GM19240 (cell line): ENCODE measurements around the gene PPP2R5C.

ENCODE experiments used
- DNase-seq: peaks from one replicate; pipeline ENCODE4 v3.0.0; 2011; ENCODE audit warnings: low spot score; ENCODE audit not compliant: insufficient read length

Gene PPP2R5C

GRCh38 chr14:101839236-101839635 is 77.7 kb downstream of the PPP2R5C start:
- no peak for DNase-seq

DNA sequence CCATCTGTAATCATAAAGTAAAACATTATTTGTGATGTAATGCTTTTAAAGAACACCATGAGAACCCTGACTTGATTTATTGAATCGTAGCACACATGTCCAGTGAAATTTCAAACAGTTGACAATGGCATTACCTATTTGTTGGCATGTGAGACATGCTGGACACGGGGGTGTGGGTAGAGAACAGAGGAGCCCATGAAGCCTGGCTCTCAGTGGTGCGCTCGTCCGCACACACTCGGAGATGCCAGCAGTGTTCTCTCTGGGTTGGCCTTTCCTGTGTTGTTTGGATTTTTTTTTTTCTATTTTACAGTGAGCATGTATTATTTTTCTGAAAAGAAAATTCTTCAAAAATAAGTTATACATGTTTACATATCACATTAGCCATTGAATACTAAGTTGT is 78.2 kb downstream of the PPP2R5C start:
- DNase-seq, result no peak

DNA sequence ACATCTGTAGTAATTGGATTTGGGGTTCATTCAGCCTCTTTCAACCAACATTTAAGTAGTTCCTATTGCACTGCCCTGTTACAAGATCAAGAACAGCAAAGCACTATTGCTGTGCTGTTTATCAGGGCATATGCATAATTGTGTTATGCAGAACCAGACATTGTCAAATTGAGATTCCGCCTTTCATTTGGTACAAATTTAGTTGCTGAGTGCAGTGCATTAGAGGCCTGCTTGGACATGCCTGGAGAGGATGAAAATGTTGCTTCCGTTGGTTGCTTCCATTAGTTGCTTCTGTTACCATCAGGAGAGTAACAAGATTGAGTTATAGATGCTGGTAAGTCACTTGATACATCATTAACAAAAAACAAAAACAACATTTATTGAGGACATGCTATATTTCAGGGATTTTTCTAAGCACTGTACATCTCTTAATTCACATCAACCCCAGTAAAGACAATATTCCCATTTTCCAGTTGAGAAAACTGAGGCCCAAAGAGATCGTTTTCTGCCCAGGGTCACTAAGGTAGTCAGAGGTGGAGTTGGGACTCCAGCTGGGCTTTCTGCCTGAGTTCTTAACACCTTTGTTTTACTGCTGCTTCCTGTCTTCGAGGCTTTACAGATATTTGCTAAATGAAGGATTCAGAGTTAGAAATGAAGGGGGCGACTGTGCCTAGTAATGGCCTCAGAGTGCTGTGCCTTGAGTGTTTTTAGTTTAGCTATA is 79.3 kb downstream of the PPP2R5C start:
- no peak for DNase-seq

DNA sequence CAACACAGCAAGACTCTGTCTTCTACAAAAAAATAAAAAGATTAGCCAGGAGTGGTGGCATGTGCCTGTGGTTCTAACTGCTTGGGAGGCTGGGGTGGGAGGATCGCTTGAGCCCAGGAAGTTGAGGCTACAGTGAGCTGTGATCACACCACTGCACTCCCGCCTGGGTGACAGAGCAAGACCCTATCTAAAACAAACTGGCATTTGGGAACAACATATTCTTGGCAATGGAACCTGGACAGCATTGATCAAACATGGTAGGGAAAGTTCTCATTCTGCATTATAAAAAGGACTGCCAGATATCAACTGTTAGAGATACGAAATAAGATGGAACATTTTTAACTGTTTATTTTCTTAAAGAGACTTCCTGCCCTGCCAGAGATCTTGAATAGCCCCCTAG is 81.5 kb downstream of the PPP2R5C start:
- no peak for DNase-seq

DNA sequence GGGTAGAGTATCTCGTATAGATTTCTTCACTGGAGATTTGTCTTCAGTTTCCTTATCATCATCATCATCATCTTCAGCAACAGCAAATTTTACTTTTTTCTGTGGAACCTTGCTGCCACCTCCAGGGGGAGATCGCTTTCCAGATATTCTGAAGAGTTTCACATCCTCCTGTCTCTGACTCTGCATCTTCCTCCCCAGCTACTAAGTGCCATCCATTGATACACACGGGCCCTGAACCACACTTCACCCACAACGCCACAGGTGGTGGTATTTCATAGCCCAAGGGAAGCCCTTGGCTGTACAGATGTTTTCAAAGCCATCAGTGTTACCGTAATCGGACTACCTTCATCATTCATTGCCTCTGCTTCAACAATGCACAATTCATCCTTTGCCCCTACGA is 82.2 kb downstream of the PPP2R5C start:
- no peak for DNase-seq

DNA sequence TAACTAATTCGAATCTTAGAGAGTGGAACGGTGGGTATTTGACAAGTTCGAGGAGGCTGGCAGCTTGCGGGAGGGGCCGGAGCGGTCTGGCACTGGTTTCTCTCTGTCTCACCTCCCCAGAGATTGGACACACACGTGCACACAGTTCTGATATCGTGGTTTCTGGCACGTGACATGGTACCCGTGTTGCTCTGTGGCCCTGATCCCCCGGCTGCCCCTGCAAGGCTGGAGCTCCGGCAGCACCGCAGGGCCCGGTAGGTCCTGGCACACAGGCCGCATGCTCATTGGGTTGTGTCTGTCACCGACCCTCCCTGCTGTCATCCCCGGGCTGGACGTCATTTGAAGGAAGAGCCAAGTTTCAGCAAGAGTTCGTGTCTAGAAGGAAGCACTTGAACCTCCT is 82.7 kb downstream of the PPP2R5C start:
- no peak for DNase-seq

- DNase-seq, result no peak
Measured at GRCh38 chr14:101844751-101845150, 83.2 kb downstream of the PPP2R5C start.

GRCh38 chr14:101845496-101845895 is 84.0 kb downstream of the PPP2R5C start:
- no peak for DNase-seq

- no peak for DNase-seq
Measured at GRCh38 chr14:101845896-101846295, 84.4 kb downstream of the PPP2R5C start.

DNA sequence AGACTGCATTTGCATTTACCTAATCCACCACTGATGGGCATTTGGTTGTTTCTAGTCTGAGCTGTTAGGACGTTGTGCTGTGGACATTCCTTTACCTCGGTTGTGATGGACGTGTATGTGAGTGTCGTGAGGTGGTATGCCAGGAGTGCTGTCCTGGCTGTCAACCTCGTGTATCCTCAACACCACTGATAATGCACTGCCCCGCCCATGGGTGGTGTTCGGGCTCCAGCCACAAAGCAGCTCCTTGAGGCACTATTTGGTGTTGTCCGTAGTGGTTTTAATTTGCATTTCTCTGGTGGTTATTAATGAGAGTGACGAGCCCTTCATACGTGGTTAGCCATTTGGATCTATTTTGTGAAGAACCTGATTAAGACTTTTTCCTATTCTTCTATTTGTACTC is 87.6 kb downstream of the PPP2R5C start:
- DNase-seq, result no peak

GRCh38 chr14:101849640-101850039 is 88.1 kb downstream of the PPP2R5C start:
- no peak for DNase-seq

GRCh38 chr14:101851183-101851582 is 89.7 kb downstream of the PPP2R5C start:
- no peak for DNase-seq

GRCh38 chr14:101851736-101852405 is 90.4 kb downstream of the PPP2R5C start:
- DNase-seq, result no peak

DNA sequence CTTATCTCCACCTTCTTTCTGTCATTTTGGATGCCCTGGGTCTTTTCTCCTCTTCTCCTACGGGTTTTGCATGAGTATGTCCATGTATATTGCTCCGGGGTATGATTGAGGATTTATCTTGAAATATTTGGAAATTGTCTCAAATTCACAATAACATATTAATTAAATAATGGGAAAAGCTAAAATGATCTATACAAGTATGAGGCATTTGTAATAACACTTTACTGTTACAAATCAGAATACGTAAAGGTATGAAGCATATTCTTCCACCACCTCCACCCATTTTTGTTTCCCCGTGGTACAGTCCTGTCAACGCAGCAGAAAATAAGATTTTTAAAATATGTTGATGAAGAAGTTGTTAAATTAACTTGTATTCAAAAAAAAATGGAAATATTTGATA is 91.3 kb downstream of the PPP2R5C start:
- no peak for DNase-seq

DNA sequence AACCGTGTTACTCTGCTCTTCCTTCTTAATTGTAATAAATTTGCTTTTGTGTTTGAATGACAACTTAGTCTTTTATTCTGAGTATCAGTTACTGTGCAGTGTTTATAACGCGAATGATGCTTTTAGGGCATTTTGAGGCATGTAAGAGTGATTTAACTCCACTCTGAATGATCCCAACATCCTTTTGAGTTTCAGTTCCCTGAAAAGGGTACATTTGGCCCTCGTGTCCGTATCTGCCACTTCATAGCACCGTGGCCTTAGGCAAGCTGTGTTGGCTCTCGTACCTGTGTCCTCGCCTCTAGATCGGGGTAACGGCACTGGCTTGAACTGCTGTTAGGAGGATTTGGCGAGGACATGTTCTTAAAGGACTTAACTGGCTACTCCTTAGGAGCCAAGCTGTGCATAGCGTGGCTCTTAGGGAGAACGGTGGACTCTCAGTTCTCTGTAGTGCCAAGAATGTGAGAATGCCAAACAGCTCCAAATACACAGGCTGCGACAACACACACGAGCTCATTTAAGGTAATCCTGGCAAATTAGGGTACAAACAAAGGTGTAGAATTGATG is 92.0 kb downstream of the PPP2R5C start:
- no peak for DNase-seq

DNA sequence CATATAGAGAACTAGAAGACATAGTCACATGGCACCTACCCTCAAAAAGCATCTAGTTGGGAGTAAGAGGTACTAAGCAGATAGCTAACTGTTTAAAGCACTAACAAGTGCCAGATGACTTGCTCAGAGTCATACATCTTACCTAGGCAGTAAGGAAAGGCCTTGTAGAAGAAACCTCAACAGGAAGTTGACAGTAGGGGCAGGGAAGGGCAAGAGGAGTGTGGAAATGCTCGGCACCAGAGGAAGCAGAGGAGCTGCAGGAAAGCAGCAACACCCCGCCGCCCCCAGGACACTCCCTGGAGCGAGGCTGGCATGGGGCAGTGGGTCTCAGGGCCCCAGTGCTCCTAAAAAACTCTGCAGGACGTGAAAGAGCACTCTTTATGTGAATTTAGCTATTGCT is 92.9 kb downstream of the PPP2R5C start:
- no peak for DNase-seq

DNA sequence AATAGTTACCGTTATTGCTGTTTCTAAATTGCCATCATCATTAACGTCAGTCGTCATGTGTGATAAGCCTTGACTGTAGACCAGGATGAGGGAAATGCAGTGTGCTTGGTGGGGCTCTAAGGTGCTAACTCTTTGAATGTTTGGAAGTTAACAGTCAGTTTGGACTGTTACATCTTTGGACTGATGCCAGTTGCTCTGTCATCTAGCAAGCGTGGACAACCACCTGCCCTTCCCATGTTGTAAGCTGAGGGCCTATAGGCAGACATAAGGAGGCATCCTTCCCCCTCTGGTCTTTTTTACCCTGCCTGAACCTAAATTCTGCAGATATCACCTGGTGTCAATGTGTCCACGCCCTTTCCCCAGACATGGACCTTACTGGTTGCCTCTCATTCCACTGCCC is 94.4 kb downstream of the PPP2R5C start:
- no peak for DNase-seq

GRCh38 chr14:101856536-101856935 is 95.0 kb downstream of the PPP2R5C start:
- DNase-seq, result no peak

DNA sequence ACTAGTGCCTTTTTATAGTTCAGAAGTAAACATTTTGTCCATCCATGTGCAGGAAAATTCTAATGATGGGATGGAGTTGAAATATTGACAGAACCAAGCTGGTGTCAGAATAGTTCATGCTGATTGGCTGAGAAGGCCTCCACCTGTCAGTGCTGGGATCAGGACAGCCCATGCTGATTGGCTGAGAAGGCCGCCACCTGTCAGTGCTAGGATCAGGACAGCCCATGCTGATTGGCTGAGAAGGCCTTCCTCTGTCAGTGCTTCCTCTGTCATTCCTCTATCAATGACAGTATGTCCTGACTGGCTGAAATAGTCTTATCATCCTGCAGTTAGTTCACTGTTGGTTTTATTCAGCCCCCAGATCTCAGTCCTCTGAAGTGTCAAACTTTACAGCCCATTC is 95.7 kb downstream of the PPP2R5C start:
- no peak for DNase-seq

DNA sequence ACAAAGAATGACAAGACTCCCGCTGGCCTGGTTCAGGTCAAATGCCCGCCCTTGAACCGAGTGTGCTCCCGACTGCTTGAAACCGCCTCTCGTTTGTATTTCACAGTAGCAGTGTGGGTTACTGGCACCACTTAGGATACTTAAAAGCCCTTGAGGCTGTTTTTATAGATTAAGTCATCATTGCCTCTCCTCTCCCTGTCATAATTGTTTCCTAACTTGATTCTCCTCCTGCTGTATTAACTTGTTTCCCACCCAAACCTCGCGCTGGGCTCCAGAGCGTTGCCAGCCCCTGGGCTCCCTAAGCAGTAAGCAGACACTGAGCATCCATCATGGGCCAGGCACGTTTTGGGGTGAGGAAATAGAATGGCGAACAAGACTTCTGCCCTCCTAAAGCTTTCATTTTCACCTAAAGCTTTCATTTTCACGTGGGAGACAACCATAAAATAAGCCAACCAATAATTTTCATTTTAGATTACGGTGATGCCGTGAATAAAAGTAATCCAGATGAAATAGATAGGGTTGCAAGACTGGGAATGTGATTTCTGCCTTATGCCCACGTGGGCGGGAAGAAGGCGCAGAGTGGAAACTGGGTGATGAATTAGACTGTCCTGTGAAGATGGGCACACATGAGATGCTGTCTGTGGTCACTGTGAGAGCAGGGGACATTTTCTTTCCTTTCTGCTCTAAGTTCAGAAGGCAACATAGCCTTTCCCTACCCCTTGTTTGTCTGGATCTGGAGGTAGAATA is 97.5 kb downstream of the PPP2R5C start:
- DNase-seq, result no peak

GRCh38 chr14:101859538-101859902 is 98.0 kb downstream of the PPP2R5C start:
- DNase-seq, result no peak

DNA sequence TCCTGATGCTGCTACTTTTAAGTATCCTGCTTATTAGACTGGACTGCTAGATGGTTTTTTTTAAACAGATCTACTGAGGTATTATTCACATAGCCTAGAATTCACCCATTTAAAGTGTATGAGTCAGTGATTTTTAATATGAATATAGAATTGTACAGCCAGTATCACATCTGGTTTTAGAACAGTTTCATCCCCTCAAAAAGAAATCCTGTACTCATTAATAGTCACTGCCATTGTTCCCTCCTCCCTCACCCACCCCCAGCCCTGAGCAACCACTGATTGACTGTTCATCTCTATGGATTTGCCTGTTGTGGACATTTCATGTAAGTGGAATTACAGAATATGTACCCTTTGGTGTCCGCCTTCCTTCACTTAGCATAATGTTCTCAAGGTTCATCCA is 98.4 kb downstream of the PPP2R5C start:
- no peak for DNase-seq
